GM13976 (cell line): ENCODE measurements around the gene NAT14.

ENCODE experiments used
- DNase-seq: peaks from one replicate; pipeline ENCODE4 v3.0.0; 2012; ENCODE audit warnings: low spot score
- CTCF ChIP-seq: IDR thresholded peaks from 2 replicates; pipeline ENCODE4 v1.5.1; 2012; ENCODE audit warnings: borderline replicate concordance, mild to moderate bottlenecking; ENCODE audit not compliant: insufficient read depth; ENCODE audit errors: extremely low read depth, missing control alignments, control extremely low read depth
- in situ Hi-C: fragments of 300-500 bp; cut with MboI; formaldehyde crosslinking; loops from one replicate; pipeline ENCODE4 v1.12.0; 2022; ENCODE audit warnings: low sequenced_read_pairs, mixed read lengths, inconsistent platforms; ENCODE audit not compliant: unreplicated experiment

Gene NAT14

GRCh38 chr19:55471266-55471665 is 13.7 kb upstream of the NAT14 start:
- no peak for TF ChIP-seq CTCF
- no peak for DNase-seq
- in situ Hi-C loops = no loop called here

GRCh38 chr19:55472463-55472862 is 12.5 kb upstream of the NAT14 start:
- no peak for DNase-seq
- TF ChIP-seq CTCF = no peak
- in situ Hi-C loops = no loop called here

- in situ Hi-C loops = no loop called here
- DNase-seq = no peak
- no peak for TF ChIP-seq CTCF
Measured at GRCh38 chr19:55473225-55474012, 11.6 kb upstream of the NAT14 start.

GRCh38 chr19:55474269-55475265 is 10.4 kb upstream of the NAT14 start:
- in situ Hi-C loops = no loop called here
- DNase-seq = no peak
- TF ChIP-seq CTCF = no peak

- no peak for TF ChIP-seq CTCF
- in situ Hi-C loops = no loop called here
- peak; percentile 99 for DNase-seq
Measured at GRCh38 chr19:55476100-55476775, 8.8 kb upstream of the NAT14 start, which contains the start of gene ZNF628. ZNF628 (plus strand) TSS chr19:55476617; CDS start chr19:55479911, 3,294 bp downstream.

GRCh38 chr19:55477905-55478304 is 7.1 kb upstream of the NAT14 start:
- in situ Hi-C loops = no loop called here
- TF ChIP-seq CTCF = no peak
- no peak for DNase-seq
